OCI-LY3 (cell line): ENCODE results near the gene CTNND1.
A peak's percentile ranks its signal among the peaks of the same experiment; 100 is the strongest.

Experiments used
- H2AFZ ChIP-seq: fragments of 200-600, 300-600 bp; shearing (Covaris generic); 2 replicates; pipeline ENCODE4 v1.6.0; 2014; ENCODE audit warnings: antibody characterized with exemption, low read depth, low read length
- H3K27ac ChIP-seq: fragments of 200-600, 300-600 bp; sonication (generic); 2 replicates; pipeline ENCODE4 v1.5.1; 2014; ENCODE audit warnings: mild to moderate bottlenecking, low read length, moderate library complexity, mixed read lengths
- H3K27me3 ChIP-seq: fragments of 200-600, 300-600 bp; sonication (generic); 2 replicates; pipeline ENCODE4 v1.6.1; 2014; ENCODE audit warnings: low read depth, low read length, mixed read lengths
- H3K36me3 ChIP-seq: fragments of 200-600, 300-600 bp; sonication (generic); replicated peaks from 2 replicates; pipeline ENCODE3; 2014; ENCODE audit warnings: low read depth, low read length, mixed read lengths
- H3K4me1 ChIP-seq: fragments of 300-600, 200-600 bp; sonication (generic); 2 replicates; pipeline ENCODE4 v1.6.1; 2014; ENCODE audit warnings: low read length, mixed read lengths
- H3K4me2 ChIP-seq: fragments of 200-600, 300-600 bp; sonication (generic); 2 replicates; pipeline ENCODE4 v1.6.1; 2014; ENCODE audit warnings: low read length, mixed read lengths
- H3K4me3 ChIP-seq: fragments of 300-600, 200-600 bp; sonication (generic); 2 replicates; pipeline ENCODE4 v1.5.1; 2014; ENCODE audit warnings: antibody characterized with exemption, mild to moderate bottlenecking, low read length, moderate library complexity
- H3K79me2 ChIP-seq: fragments of 300-600, 200-600 bp; shearing (Covaris generic); 2 replicates; pipeline ENCODE4 v1.6.1; 2014; ENCODE audit warnings: mild to moderate bottlenecking, low read length, mixed read lengths
- H3K9ac ChIP-seq: fragments of 300-600, 200-600 bp; shearing (Covaris generic); 2 replicates; pipeline ENCODE4 v1.6.0; 2014; ENCODE audit warnings: mild to moderate bottlenecking, low read length, moderate library complexity
- H3K9me3 ChIP-seq: fragments of 200-600, 300-600 bp; shearing (Covaris generic); 2 replicates; pipeline ENCODE4 v1.6.1; 2014; ENCODE audit warnings: low read length, mixed read lengths; ENCODE audit not compliant: insufficient read depth
- H4K20me1 ChIP-seq: fragments of 200-600, 300-600 bp; sonication (generic); 2 replicates; pipeline ENCODE4 v1.6.1; 2016; ENCODE audit warnings: low read length, mixed read lengths; ENCODE audit not compliant: insufficient read depth
- EZH2phosphoT487 ChIP-seq: fragments of 200-600 bp; shearing (Covaris generic); IDR thresholded peaks from 2 replicates; pipeline ENCODE4 v1.6.1; 2018; ENCODE audit warnings: antibody characterized with exemption, mixed run types, low read depth
- TF ChIP-seq, protein P1 (sequence below): fragments of 200-600, 300-600 bp; sonication (generic); IDR thresholded peaks from 2 replicates; pipeline ENCODE4 v1.5.1; 2014; ENCODE audit warnings: antibody characterized with exemption, low read length, low read depth

CTNND1 gene

DNA sequence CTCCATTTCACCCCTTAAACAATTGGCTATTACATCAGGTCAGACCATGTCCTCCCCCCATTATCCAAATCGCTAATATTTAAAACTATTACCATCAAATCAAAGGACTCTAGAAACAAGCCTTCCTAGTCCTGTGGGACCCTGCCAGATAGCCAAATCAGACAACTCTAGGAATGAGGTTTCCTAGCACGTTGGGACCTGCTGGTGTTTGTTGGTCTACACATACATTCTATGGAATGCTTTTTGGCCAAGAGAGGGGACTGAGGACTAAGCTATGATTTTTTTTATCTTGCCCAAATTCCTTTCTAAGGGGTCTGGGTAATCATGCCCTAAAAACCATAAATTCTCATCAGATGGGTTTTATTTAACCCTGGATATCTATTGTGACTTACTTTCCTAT, 34.4 kb upstream of the CTNND1 start:
- Histone ChIP-seq H3K4me2 (no peak overlapping the region), H3K9me3 (no peaks in the 10 kb centered on the region), H4K20me1 (no peaks in the 10 kb centered on the region), H3K27me3 (no peaks in the 10 kb centered on the region), H3K79me2 (peaks cover 91% of the 10 kb centered on the region), H3K27ac (no peak overlapping the region), H3K36me3 (peaks cover 13% of the 10 kb centered on the region), H3K4me3 (no peak overlapping the region), H3K9ac (no peak overlapping the region), H2AFZ (no peak overlapping the region), H3K4me1 (peaks cover 33% of the 10 kb centered on the region)
- TF ChIP-seq, protein P1, sequence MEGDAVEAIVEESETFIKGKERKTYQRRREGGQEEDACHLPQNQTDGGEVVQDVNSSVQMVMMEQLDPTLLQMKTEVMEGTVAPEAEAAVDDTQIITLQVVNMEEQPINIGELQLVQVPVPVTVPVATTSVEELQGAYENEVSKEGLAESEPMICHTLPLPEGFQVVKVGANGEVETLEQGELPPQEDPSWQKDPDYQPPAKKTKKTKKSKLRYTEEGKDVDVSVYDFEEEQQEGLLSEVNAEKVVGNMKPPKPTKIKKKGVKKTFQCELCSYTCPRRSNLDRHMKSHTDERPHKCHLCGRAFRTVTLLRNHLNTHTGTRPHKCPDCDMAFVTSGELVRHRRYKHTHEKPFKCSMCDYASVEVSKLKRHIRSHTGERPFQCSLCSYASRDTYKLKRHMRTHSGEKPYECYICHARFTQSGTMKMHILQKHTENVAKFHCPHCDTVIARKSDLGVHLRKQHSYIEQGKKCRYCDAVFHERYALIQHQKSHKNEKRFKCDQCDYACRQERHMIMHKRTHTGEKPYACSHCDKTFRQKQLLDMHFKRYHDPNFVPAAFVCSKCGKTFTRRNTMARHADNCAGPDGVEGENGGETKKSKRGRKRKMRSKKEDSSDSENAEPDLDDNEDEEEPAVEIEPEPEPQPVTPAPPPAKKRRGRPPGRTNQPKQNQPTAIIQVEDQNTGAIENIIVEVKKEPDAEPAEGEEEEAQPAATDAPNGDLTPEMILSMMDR = no peak
- TF ChIP-seq EZH2phosphoT487 = no peak

DNA sequence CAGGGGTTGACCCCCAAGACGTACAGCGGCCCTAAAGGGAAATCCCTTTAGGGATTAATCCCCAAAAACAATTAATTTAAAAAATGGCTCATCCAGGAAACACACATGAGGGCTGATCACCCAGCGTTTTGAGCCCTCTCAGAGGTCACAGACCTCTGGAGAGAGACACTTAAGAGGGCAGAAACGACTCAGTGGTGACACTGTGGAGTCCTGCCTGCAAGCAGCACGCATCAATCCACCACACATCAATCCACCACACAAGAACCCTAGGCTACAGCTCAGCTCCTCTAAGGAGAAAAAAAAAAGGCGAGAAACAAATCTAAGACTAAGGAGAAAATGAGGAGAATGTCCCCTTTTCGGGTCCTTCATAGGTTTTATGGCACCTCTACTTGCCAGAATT, 32.8 kb upstream of the CTNND1 start:
- no peaks in the 10 kb centered on the region for H3K9me3 ChIP-seq
- TF ChIP-seq, protein P1 = no peak
- TF ChIP-seq EZH2phosphoT487 = no peak
- H3K36me3 ChIP-seq = peaks cover 20% of the 10 kb centered on the region
- peak overlapping the region; percentile 67 for H3K4me3 ChIP-seq
- H3K27ac ChIP-seq = peak overlapping the region; percentile 90
- H2AFZ ChIP-seq = no peak overlapping the region
- H3K4me2 ChIP-seq = peak overlapping the region; percentile 79
- H3K79me2 ChIP-seq = peaks cover 93% of the 10 kb centered on the region
- peaks cover 34% of the 10 kb centered on the region for H3K4me1 ChIP-seq
- H3K9ac ChIP-seq = peak overlapping the region; percentile 65
- no peaks in the 10 kb centered on the region for H4K20me1 ChIP-seq
- no peaks in the 10 kb centered on the region for H3K27me3 ChIP-seq

DNA sequence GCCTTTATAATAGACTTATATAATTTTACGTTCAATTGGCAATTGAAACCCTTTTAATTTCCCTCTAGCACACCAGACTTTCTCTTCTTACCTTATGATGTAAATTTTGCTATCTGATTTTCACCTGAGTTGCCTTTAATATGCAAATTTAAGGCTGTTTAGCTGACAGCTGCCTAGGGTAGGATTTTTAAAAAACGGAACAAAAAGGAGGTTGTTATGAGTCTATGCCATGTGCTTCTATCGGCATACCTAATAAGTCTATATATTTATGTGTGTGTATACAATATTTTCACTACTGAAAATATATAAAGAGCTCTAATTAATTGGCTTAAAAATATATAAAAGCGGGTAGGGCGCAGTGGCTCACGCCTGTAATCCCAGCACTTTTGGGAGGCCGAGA, 32.1 kb upstream of the CTNND1 start:
- no peaks in the 10 kb centered on the region for H3K27me3 ChIP-seq
- H3K4me3 ChIP-seq = peak overlapping the region; percentile 67
- no peaks in the 10 kb centered on the region for H3K9me3 ChIP-seq
- no peak for TF ChIP-seq EZH2phosphoT487
- TF ChIP-seq, protein P1 = no peak
- peaks cover 23% of the 10 kb centered on the region for H3K36me3 ChIP-seq
- peak overlapping the region; percentile 79 for H3K4me2 ChIP-seq
- no peaks in the 10 kb centered on the region for H4K20me1 ChIP-seq
- peak overlapping the region; percentile 90 for H3K27ac ChIP-seq
- H3K4me1 ChIP-seq = peaks cover 34% of the 10 kb centered on the region
- peak overlapping the region; percentile 65 for H3K9ac ChIP-seq
- peaks cover 92% of the 10 kb centered on the region for H3K79me2 ChIP-seq
- no peak overlapping the region for H2AFZ ChIP-seq

DNA sequence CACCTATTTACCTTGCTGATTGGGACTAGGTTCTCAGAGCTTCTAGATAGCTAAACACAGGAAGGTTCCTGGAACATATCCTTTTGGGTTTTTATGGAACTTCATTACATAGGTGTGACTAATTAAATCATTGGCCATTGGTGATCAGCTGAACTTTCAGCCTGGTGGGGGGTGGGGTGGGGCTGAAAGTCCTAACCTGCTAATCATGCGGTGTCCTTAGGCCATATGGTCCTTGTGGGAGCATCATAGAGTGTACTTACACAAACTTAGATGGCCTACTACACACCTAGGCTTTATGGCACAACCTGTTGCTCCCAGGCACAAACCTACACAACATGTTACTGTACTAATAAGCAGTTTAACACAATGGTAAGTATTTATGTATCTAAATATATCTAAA, 28.9 kb upstream of the CTNND1 start:
- no peak overlapping the region for H3K4me3 ChIP-seq
- H3K79me2 ChIP-seq = peaks cover 86% of the 10 kb centered on the region
- peaks cover 21% of the 10 kb centered on the region for H3K36me3 ChIP-seq

More for the DNA sequence above, 28.9 kb upstream of the CTNND1 start:
- no peak for TF ChIP-seq EZH2phosphoT487
- TF ChIP-seq, protein P1 = no peak
- Histone ChIP-seq H3K27me3 (no peaks in the 10 kb centered on the region), H3K9me3 (no peaks in the 10 kb centered on the region), H2AFZ (no peak overlapping the region), H3K4me1 (peaks cover 34% of the 10 kb centered on the region), H3K27ac (no peak overlapping the region), H3K4me2 (no peak overlapping the region), H4K20me1 (no peaks in the 10 kb centered on the region), H3K9ac (no peak overlapping the region)
